HG03432 (cell line): Measurements from ENCODE around the gene SETD2.
"Not testable (repeated sequence)": the region's sequence is repeated elsewhere in the genome, so short reads cannot be mapped to it uniquely, and the experiment has no call there.

ENCODE experiments used
- ATAC-seq: cut with Tn5 transposase; IDR thresholded peaks from one replicate; pipeline ENCODE4 v1.9.1; 2021; ENCODE audit warnings: mild to moderate bottlenecking, moderate library complexity; ENCODE audit not compliant: unreplicated experiment

SETD2 gene

GRCh38 chr3:47108546-47108945, 55.4 kb downstream of the SETD2 start:
- no peak for ATAC-seq

- ATAC-seq, result no peak
Observed at GRCh38 chr3:47104259-47104658, 59.7 kb downstream of the SETD2 start.

GRCh38 chr3:47103619-47104018, 60.3 kb downstream of the SETD2 start:
- no peak for ATAC-seq

GRCh38 chr3:47102081-47102600, 61.8 kb downstream of the SETD2 start:
- no peak for ATAC-seq

- no peak for ATAC-seq
Observed at GRCh38 chr3:47098910-47099309, 65.0 kb downstream of the SETD2 start.

- no peak for ATAC-seq
Observed at GRCh38 chr3:47097864-47098263, 66.0 kb downstream of the SETD2 start.

- no peak for ATAC-seq
Observed at GRCh38 chr3:47096959-47097358, 67.0 kb downstream of the SETD2 start.

- no peak for ATAC-seq
Observed at GRCh38 chr3:47092090-47092489, 71.8 kb downstream of the SETD2 start.

GRCh38 chr3:47089630-47090029, 74.3 kb downstream of the SETD2 start:
- ATAC-seq, result no peak

GRCh38 chr3:47086071-47086470, 77.8 kb downstream of the SETD2 start:
- ATAC-seq, result no peak

GRCh38 chr3:47083786-47084185, 80.1 kb downstream of the SETD2 start:
- ATAC-seq, result no peak

- no peak for ATAC-seq
Observed at GRCh38 chr3:47082519-47082918, 81.4 kb downstream of the SETD2 start.

- no peak for ATAC-seq
Observed at GRCh38 chr3:47079432-47079831, 84.5 kb downstream of the SETD2 start.

GRCh38 chr3:47073685-47074084, 90.2 kb downstream of the SETD2 start:
- ATAC-seq, result no peak

GRCh38 chr3:47070770-47071169, 93.1 kb downstream of the SETD2 start:
- ATAC-seq, result no peak

GRCh38 chr3:47066259-47066658, 97.7 kb downstream of the SETD2 start:
- ATAC-seq, result not testable (repeated sequence)

GRCh38 chr3:47065681-47066080, 98.2 kb downstream of the SETD2 start:
- no peak for ATAC-seq

- no peak for ATAC-seq
Observed at GRCh38 chr3:47065058-47065457, 98.9 kb downstream of the SETD2 start.

GRCh38 chr3:47057212-47057671, 106.7 kb downstream of the SETD2 start:
- no peak for ATAC-seq

- ATAC-seq, result no peak
Observed at GRCh38 chr3:47056705-47057104, 107.2 kb downstream of the SETD2 start.

- no peak for ATAC-seq
Observed at GRCh38 chr3:47054412-47054811, 109.5 kb downstream of the SETD2 start.

GRCh38 chr3:47047673-47048072, 116.2 kb downstream of the SETD2 start:
- ATAC-seq, result no peak

- ATAC-seq, result no peak
Observed at GRCh38 chr3:47047069-47047468, 116.8 kb downstream of the SETD2 start.
